GM13977 (cell line): ENCODE data around the gene ADAM10.

Experiments used
- DNase-seq: peaks from one replicate; pipeline ENCODE4 v3.0.0; 2012; ENCODE audit warnings: low spot score
- CTCF ChIP-seq: IDR thresholded peaks from 2 replicates; pipeline ENCODE4 v1.5.1; 2012; ENCODE audit warnings: mild to moderate bottlenecking, control low read depth; ENCODE audit not compliant: insufficient read depth; ENCODE audit errors: extremely low read depth, missing control alignments
- in situ Hi-C: fragments of 300-500 bp; cut with MboI; formaldehyde crosslinking; loops from one replicate; pipeline ENCODE4 v1.12.0; 2022; ENCODE audit warnings: low sequenced_read_pairs, low pct_unique_long_range_greater_than_20kb, mixed read lengths, inconsistent platforms; ENCODE audit not compliant: unreplicated experiment

The ADAM10 gene

GRCh38 chr15:58738046-58738707 is 11.3 kb downstream of the ADAM10 start:
- no peak for DNase-seq
- in situ Hi-C loops, result no loop called here
- TF ChIP-seq CTCF, result no peak

DNA sequence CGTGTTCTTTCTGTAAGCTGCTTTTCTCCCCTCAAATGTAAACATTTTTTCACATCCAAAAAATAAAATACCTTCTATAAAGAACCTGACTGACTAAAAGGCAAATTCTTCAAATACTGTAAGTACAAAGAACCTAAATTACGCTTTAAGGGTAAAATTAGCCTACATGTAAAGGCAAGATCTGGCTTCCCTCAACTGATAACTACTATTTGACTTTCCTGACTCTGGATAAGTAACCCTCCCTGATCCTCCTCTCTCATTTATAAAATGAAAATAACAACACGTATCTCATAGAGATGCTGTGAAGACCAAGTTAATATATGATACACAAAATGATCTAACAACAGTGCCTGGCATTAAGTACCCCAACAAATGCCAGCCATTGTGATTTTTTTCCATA is 12.2 kb downstream of the ADAM10 start:
- no peak for TF ChIP-seq CTCF
- in situ Hi-C loops, result no loop called here
- no peak for DNase-seq

GRCh38 chr15:58736018-58736643 is 13.4 kb downstream of the ADAM10 start:
- TF ChIP-seq CTCF, result no peak
- in situ Hi-C loops, result no loop called here
- no peak for DNase-seq

DNA sequence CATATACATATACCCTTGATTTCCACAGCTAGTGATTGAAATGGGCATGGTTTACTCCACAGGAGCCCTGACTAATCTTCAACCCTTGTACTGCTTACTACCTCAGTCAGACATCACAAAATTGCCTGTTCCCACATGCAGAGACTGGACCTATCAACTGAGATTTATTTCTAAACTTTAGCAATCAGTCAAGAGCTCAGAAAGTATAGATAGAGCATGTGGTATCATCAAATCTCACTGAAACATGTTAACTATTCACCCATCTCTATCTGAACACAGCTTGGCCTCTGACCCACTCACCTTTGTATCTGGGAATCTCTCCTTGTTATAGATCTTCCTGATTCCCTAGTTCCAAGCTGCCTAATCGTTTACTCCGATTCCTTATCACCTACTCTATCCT is 14.6 kb downstream of the ADAM10 start:
- DNase-seq, result no peak
- in situ Hi-C loops, result no loop called here
- no peak for TF ChIP-seq CTCF

DNA sequence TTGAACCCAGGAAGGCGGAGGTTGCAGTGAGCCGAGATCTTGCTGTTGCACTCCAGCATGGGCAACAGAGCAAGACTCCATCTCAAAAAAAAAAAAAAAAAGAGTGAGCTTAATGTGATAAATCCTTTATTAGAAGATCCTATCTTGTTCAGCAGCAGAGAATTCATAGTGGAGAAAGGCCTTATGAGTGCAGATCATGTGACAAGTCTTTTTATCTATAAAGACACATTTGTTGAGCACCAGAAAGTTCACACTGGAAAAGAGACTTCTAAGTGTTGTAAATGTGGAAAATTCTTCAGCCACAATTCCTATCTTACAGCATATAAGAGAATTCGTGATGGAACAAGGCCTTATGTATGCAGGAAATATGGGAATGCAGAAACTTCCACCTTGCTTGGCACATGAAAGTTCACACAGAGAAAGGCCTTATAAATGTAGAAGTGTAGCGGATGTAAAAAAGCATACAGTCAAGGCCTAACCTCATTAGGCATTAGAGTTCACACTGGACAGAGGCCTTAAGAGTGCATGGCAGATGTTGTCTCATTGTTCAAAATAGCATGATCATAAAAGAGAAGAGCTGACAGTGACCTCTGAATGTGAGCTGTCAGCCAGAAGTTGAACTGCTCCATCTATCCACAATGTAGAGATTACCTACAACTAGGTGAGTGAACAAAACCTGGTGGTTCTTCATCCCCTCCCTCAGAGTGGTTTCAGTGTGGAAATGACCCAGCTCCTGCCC is 16.7 kb downstream of the ADAM10 start:
- DNase-seq, result no peak
- no peak for TF ChIP-seq CTCF
- in situ Hi-C loops, result no loop called here

- DNase-seq, result no peak
- in situ Hi-C loops, result no loop called here
- TF ChIP-seq CTCF, result no peak
Measured at GRCh38 chr15:58731756-58732535, 17.6 kb downstream of the ADAM10 start.
